GM19099 (cell line): ENCODE results near the gene RELN.

Source experiments
- POLR2A ChIP-seq: IDR thresholded peaks from 3 replicates; pipeline ENCODE4 v1.6.1; 2011; ENCODE audit warnings: low read depth; ENCODE audit not compliant: insufficient read length; ENCODE audit errors: extremely low read depth

Gene RELN

GRCh38 chr7:103658055-103659005, 331.1 kb downstream of the RELN start:
- no peak for TF ChIP-seq POLR2A

GRCh38 chr7:103657474-103657894, 332.0 kb downstream of the RELN start:
- no peak for TF ChIP-seq POLR2A

- no peak for TF ChIP-seq POLR2A
Measured at GRCh38 chr7:103656221-103656620, 333.2 kb downstream of the RELN start.

- TF ChIP-seq POLR2A = no peak
Measured at GRCh38 chr7:103651593-103652377, 337.7 kb downstream of the RELN start.

GRCh38 chr7:103649052-103649451, 340.4 kb downstream of the RELN start:
- TF ChIP-seq POLR2A = no peak

DNA sequence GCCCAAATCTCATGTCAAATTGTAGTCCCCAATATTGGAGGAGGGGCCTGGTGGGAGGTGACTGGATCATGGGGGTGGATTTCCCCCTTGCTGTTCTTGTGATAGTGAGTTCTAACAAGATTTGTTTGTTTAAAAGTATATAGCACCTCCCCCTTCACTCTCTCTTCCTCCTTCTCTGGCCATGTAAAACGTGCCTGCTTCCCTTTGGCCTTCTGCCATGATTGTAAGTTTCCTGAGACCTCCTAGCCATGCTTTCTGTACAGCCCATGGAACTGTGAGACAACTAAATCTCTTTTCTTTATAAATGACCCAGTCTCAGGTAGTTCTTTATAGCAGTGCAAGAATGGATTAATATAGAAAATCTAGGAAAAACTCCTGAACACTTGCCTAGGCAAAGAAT, 341.3 kb downstream of the RELN start:
- no peak for TF ChIP-seq POLR2A

DNA sequence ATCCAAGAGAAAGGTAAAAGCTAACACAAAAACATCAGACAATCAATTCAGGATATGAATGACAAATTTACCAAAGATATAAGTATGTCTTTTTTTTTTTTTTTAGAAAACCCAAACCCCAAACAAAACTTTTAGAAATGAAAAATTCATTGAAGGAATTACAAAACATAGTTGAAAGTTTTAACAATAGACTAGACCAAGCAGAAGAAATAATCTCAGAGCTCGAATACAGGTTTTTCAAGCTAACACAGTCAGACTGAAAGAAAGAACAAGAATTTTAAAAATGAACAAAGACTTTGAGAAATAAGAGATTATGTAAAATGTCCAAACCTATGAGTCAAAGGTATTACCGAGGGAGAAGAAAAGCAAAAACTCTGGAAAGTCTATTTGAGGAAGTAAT, 345.1 kb downstream of the RELN start:
- TF ChIP-seq POLR2A = no peak

- TF ChIP-seq POLR2A = no peak
Measured at GRCh38 chr7:103640031-103640779, 349.3 kb downstream of the RELN start.

- TF ChIP-seq POLR2A = no peak
Measured at GRCh38 chr7:103637726-103638125, 351.7 kb downstream of the RELN start.

DNA sequence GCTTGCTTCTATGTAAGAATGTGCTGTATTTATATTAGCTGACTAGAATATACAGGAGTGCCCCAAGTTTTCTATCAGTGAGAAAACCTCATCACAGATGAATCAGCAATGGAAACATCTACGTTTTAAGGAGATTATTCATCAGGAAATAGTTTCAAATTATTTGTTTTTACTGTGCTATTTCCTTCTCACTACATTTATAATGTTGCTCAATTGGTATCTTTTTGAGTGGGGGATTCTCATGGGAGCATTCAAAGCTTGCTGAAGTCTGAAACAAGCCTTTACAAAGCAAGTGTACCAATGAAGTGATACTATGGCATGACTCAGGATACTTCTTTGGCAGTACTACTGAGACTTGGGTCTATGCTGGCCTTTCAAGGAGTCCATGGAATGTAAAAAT, 352.4 kb downstream of the RELN start:
- no peak for TF ChIP-seq POLR2A

DNA sequence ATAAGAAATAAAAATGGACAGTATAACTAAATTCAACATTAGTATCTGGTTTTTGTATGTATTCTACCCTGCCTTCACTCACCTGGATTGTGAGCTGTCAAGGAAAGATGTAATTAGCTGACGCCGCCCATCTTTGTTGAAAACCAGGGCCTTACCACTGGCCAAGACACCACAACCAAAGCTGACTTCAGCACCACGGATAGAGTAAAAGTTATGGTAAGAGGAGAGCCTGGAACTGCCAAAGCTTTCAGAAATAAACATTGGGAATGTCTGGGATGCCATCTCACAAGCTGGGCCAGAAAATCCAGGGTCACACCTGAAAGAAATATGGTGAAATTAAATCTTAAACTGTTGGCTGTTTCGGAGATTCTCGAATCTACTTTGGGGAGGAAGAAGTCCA, 353.3 kb downstream of the RELN start:
- TF ChIP-seq POLR2A = no peak

DNA sequence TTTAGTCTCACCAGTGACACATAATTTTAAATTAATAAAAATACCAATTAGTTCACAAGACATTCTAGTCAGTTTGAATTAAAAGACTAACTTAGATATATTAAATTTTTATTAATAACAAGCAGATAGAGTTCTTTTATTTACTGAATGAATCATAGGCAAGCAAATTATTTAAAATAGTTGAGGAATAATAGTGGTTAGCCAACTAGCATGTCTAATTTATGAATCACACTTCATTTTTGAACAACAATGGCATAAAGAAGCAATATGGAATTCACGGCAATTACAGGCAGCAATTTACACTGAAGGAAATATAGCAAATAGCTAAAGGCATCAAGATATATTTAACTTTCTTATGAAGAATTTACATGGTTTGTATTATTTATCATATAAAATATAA, 356.5 kb downstream of the RELN start:
- no peak for TF ChIP-seq POLR2A

GRCh38 chr7:103632005-103632639, 357.3 kb downstream of the RELN start:
- TF ChIP-seq POLR2A = no peak

DNA sequence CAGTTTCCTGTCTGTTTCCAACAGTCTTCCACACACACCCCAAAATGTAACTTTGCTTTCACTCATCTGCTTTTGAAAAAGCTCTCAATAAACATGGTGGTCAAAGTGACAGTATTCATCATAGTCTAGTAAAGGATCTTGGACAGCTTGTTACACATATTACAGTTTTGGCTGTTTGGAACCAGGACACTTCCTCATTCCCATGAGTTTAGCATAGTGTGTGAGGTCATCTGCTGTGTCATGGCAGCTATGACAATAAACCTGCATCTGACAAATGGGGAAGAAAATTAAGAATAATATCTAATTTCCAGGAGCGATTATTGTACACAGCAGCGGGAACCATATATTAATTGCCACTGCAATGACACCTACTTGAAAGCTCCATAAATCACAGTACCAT, 359.1 kb downstream of the RELN start:
- no peak for TF ChIP-seq POLR2A

GRCh38 chr7:103628742-103629141, 360.7 kb downstream of the RELN start:
- TF ChIP-seq POLR2A = no peak

- no peak for TF ChIP-seq POLR2A
Measured at GRCh38 chr7:103626776-103627175, 362.7 kb downstream of the RELN start.

DNA sequence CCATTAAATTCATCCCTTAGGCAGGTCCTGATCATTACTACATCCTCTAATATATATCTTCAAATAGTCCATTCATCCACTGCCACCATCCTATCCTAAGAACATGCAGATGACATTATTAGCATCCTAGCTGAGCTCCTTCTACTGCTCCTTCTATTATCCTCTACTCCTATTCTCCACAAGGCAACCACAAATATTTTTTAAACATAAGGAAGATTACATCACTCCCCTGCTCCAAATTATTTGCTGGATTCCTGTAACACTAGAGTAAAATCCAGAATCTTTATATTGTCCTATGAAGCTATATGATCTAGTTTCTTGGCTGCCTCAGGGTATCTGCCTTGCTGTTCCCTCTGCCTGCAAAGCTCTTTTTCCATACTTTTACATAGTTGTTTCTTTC, 367.2 kb downstream of the RELN start:
- no peak for TF ChIP-seq POLR2A
